HG03575 (cell line): ENCODE data around the gene ZDBF2.
"Not testable (repeated sequence)": the region's sequence is repeated elsewhere in the genome, so short reads cannot be mapped to it uniquely, and the experiment has no call there.

Experiments used
- ATAC-seq: cut with Tn5 transposase; IDR thresholded peaks from one replicate; pipeline ENCODE4 v1.9.1; 2021; ENCODE audit not compliant: unreplicated experiment, insufficient number of reproducible peaks, low FRiP score; ENCODE audit errors: extremely low read depth

Gene ZDBF2

DNA sequence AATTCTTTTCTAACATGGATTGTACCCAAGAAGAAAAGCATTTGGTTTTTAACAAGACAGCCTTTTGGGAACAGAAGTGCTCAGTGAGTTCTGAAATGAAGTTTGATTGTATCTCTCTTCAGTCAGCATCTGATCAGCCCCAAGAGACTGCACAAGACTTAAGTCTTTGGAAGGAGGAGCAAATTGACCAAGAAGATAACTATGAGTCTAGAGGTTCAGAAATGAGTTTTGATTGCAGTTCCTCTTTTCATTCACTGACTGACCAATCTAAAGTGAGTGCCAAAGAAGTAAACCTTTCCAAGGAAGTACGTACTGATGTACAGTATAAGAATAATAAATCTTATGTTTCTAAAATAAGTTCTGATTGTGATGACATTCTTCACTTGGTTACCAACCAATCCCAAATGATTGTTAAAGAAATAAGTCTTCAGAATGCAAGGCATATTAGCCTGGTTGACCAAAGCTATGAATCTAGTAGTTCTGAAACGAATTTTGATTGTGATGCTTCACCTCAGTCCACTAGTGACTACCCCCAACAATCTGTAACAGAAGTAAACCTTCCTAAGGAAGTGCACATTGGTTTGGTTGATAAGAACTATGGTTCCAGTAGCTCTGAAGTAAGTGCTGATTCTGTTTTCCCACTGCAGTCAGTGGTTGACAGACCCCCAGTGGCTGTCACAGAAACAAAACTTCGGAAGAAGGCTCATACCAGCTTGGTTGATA is 31.2 kb downstream of the ZDBF2 start:
- peak; percentile 82 for ATAC-seq

DNA sequence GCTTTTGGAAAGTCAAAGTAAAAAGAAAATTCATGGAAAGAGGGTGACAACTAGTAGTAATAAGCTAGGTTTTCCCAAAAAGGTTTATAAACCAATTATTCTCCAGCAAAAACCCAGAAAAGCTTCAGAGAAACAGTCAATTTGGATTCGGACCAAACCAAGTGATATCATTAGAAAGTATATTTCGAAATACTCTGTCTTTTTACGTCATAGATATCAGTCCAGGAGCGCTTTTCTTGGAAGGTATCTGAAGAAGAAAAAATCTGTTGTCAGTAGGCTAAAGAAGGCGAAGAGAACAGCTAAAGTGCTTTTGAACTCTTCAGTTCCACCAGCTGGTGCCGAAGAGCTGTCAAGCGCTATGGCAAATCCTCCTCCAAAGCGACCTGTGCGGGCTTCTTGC is 36.6 kb downstream of the ZDBF2 start:
- ATAC-seq: no peak

DNA sequence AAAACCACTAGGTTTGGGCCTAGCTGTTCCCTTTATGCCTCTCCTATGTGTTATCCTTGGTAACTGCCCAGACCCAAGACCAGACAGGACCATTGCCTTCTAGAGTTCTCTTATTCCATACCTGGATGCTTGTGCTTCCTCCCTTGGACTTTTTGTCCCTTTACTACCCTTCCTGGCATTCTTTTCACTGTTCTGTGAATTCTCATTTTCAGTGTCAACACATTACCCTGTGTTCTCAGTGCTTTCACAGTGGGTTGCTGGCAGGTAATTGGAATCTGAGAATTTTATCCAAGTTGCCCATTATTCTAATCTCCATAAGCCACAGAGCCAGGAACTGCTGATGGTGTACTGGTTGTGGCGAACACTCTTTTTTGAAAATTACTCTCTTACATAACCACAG is 41.7 kb downstream of the ZDBF2 start:
- no peak for ATAC-seq

GRCh38 chr2:206323033-206323432 is 48.6 kb downstream of the ZDBF2 start:
- no peak for ATAC-seq

GRCh38 chr2:206323486-206323885 is 49.0 kb downstream of the ZDBF2 start:
- ATAC-seq: no peak

DNA sequence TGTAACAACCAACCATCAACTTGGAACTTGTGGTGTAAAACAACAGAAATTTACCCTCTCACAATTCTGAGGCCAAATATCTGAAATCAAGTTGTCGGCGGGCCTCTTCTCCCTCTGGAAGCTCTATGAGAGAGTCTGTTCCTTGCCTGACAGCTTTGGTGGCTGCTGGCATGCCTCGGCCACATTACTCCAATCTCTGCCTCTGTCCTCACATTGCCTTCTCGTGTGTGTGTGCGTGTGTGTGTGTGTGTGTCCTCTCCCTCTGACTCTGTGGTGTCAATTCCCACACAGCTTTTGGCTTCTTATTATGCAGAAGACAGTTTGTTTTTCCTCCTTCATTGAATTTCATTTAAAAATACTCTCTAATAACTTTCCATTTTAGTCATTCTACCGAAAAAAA is 50.4 kb downstream of the ZDBF2 start:
- ATAC-seq: no peak

DNA sequence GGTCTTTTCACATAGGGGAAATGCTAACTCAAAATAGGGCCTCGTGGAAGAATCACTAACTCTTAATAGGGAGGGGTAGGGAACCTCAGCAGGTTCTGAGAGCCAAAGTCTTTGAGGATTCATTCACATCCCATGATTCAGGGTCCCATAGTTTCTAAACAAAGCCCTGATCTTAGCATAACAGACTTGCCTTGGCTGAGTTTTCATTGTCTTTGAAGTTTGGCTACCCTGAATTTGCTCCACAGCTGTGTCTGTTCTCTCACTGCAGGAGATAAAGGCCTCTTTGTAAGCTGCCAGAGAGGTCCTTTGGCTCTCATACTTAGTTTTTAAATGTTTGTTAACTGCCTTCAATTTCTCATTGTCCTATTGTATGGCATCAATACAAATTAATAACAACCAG is 54.5 kb downstream of the ZDBF2 start:
- ATAC-seq: no peak

GRCh38 chr2:206336861-206337260 is 62.4 kb downstream of the ZDBF2 start:
- no peak for ATAC-seq

GRCh38 chr2:206337956-206338355 is 63.5 kb downstream of the ZDBF2 start:
- ATAC-seq: no peak

- ATAC-seq: no peak
Measured at GRCh38 chr2:206341396-206341795, 66.9 kb downstream of the ZDBF2 start.

DNA sequence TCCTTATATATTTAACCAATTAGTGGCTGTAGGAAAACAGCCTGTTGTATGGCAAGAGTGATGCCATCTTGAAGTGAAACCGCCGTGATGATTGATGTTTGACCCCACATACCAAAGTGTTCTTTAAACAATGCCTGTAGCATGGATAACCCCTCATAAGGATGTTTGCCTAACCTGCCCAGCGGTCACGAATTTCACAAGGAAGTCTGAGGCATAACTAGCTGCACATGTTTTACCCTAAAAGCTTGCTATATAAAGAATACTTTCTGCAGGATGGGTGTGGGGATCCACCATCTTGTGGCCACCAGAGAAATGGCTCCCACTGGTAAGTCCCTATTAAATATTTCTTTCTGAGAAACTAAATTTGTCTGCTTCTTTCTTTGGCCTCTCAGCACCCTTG is 68.7 kb downstream of the ZDBF2 start:
- ATAC-seq: no peak

DNA sequence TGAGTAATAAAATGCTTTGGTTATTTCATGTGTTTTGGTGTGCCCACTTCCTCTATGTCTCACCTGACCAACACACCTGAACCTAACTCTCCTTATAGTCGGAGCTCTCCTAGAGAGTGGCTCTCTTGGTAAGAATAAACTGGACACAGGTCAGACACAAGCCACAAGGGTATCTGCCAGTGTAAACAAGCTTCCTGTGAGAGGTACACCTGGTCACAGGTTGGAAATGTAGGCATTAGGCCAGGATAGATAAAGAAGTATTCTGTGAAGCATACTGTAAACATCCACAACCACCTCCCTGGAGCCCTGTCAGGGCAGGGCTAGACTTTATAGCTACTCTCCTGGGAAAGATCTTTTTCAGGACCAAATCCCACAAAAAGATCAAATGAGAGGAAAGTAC is 69.4 kb downstream of the ZDBF2 start:
- no peak for ATAC-seq

- ATAC-seq: no peak
Measured at GRCh38 chr2:206345606-206346005, 71.1 kb downstream of the ZDBF2 start.

GRCh38 chr2:206349375-206349774 is 74.9 kb downstream of the ZDBF2 start:
- ATAC-seq: no peak

DNA sequence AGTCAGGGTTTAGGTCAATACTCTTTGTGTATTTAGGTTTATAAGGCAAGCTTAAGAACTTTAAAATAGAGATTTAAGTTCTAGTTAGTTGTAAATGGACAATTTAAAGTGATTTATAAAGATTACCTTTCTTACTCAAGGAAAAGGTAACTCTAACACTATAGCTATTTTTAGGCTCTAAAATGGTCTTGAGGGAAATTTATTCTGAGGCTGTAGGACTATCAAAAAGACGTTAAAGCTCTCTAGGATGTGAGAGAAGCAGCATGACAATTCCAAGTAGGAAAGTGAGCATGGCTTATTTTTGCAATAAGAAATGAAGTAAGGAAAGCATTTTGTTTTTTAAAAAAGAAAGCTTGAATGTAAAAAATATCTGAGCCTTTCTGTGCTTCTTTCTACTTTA is 78.1 kb downstream of the ZDBF2 start:
- no peak for ATAC-seq

GRCh38 chr2:206353685-206354084 is 79.2 kb downstream of the ZDBF2 start:
- ATAC-seq: no peak

GRCh38 chr2:206354129-206354528 is 79.7 kb downstream of the ZDBF2 start:
- ATAC-seq: no peak

DNA sequence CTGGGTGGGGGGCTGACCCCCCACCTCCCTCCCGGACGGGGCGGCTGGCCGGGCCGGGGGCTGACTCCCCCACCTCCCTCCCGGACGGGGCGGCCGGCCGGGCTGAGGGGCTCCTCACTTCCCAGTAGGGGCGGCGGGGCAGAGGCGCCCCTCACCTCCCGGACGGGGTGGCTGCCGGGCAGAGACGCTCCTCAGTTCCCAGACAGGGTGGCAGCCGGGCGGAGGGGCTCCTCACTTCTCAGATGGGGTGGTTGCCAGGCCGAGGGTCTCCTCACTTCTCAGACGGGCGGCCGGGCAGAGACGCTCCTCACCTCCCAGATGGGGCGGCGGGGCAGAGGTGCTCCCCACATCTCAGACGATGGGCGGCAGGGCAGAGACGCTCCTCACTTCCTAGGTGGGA is 82.4 kb downstream of the ZDBF2 start:
- ATAC-seq: not testable (repeated sequence)

- not testable (repeated sequence) for ATAC-seq
Measured at GRCh38 chr2:206360840-206361239, 86.4 kb downstream of the ZDBF2 start.

- ATAC-seq: no peak
Measured at GRCh38 chr2:206361407-206362045, 87.1 kb downstream of the ZDBF2 start.
